Liver (tissue), 4 donors: ENCODE measurements around the gene APEX2. TPM values are rescaled to one million over a fixed set of nuclear protein-coding genes. Genes with fewer than 3 reads are reported as not detected.

Source experiments
- polyA plus RNA-seq, 2 donors: library from polyadenylated mRNA; stranded (reverse) in 1 of 2; unstranded in 1 of 2; fragments of 200-250 nt in 1 of 2; fragments of >200 nt in 1 of 2; fragmentation: Nextera tagmentation in 1 of 2; extraction: Ambion mirVana in 1 of 2; gene quantifications; one replicate each; pipeline versions ENCODE4 v1.2.1 to v1.2.3, GENCODE V29; 2013 to 2015
- total RNA-seq, 2 donors: library from RNA; depleted of rRNA; stranded (reverse); fragments of >200 nt; gene quantifications; one replicate each; pipeline ENCODE4 v1.2.3, GENCODE V29; 2014
- donor health status: healthy.
- donor health status: healthy.
- donor health status: healthy.

APEX2 gene
- total and polyA plus RNA-seq, 4 donors, result 5.0 to 8.6 (median 6.7) TPM

Other genes with a start within 250 kb of the APEX2 start
- gene ITIH6, start 202.1 kb upstream of the APEX2 start, total RNA-seq, result not detected
- gene ITIH6, start 202.1 kb upstream of the APEX2 start, polyA plus RNA-seq, result not detected
- 10 to 100 TPM; 26.3 to 93.4 TPM for gene MAGED2, start 192.6 kb upstream of the APEX2 start, total RNA-seq
- 10 to 100 TPM; 25.4 to 36.3 TPM for gene MAGED2, start 192.6 kb upstream of the APEX2 start, polyA plus RNA-seq
- 1 to 10 TPM in 1 of 2 donors, under 1 TPM in 1; 0.75 to 5.3 TPM for gene TRO, start 79.5 kb upstream of the APEX2 start, total RNA-seq
- gene TRO, start 79.5 kb upstream of the APEX2 start, polyA plus RNA-seq, result 1 to 10 TPM in 1 of 2 donors, under 1 TPM in 1; 0.35 to 1.8 TPM
- gene PFKFB1, start 6.2 kb upstream of the APEX2 start, total RNA-seq, result 10 to 100 TPM in 1 of 2 donors, 1 to 10 TPM in 1; 2.9 to 19.2 TPM
- 10 to 100 TPM in 1 of 2 donors, 1 to 10 TPM in 1; 4.4 to 10.2 TPM for gene PFKFB1, start 6.2 kb upstream of the APEX2 start, polyA plus RNA-seq
- gene ALAS2, start 30.6 kb downstream of the APEX2 start, total RNA-seq, result 1,000 to 10,000 TPM in 1 of 2 donors, not detected in 1; 1,807 TPM
- gene ALAS2, start 30.6 kb downstream of the APEX2 start, polyA plus RNA-seq, result under 1 TPM in 1 of 2 donors, not detected in 1; 0.21 TPM
- under 1 TPM in 1 of 2 donors, not detected in 1; 0.28 TPM for gene PAGE2B, start 74.7 kb downstream of the APEX2 start, total RNA-seq
- gene PAGE2B, start 74.7 kb downstream of the APEX2 start, polyA plus RNA-seq, result not detected
- not detected for gene PAGE2, start 88.7 kb downstream of the APEX2 start, total RNA-seq
- not detected for gene PAGE2, start 88.7 kb downstream of the APEX2 start, polyA plus RNA-seq
- gene PAGE5, start 220.0 kb downstream of the APEX2 start, total RNA-seq, result not detected
- gene PAGE5, start 220.0 kb downstream of the APEX2 start, polyA plus RNA-seq, result under 1 TPM; 0.24 to 0.65 TPM